ENCODE results near the gene GTF2IRD1. TPM values are rescaled to one million over a fixed set of nuclear protein-coding genes. Genes with fewer than 3 reads are reported as not detected.
"Not testable (repeated sequence)": the region's sequence is repeated elsewhere in the genome, so short reads cannot be mapped to it uniquely, and the experiment has no call there.

Gene GTF2IRD1
- total RNA-seq, 1 experiment from 2014 or later: 14.9 TPM

GRCh38 chr7:74507538-74508319 is 54.0 kb downstream of the GTF2IRD1 start:
- no peaks in the 10 kb centered on the region for H3K9me2 ChIP-seq (replicated peaks; ENCODE audit: low read length)
- no peak overlapping the region for H3K4me3 ChIP-seq (ENCODE audit: low read length)
- ChIA-PET CTCF (no interaction called here), POLR2A (ENCODE audit: unreplicated experiment) (no interaction called here)
- intact Hi-C loops (cut with micrococcal nuclease): no loop called here
- H3K9ac ChIP-seq (ENCODE audit: low read length): no peak overlapping the region
- no peak overlapping the region for H2AFZ ChIP-seq (ENCODE audit: low read length)
- no peaks in the 10 kb centered on the region for H3K27me3 ChIP-seq (ENCODE audit: low read length)
- H4K20me1 ChIP-seq (ENCODE audit: low read length): no peaks in the 10 kb centered on the region
- no peaks in the 10 kb centered on the region for H3K9me3 ChIP-seq (ENCODE audit: low read length)
- no peaks in the 10 kb centered on the region for H3K79me2 ChIP-seq (ENCODE audit: low read length)
- no TSS peak for BruUV-seq (replicated peaks)
- ATAC-seq: no peak
- no peak for DNase-seq
- H3F3A ChIP-seq (ENCODE audit: low read length, unreplicated experiment): no peaks in the 10 kb centered on the region
- no peak overlapping the region for H3K27ac ChIP-seq (ENCODE audit: low read length)
- no peaks in the 10 kb centered on the region for H3K4me1 ChIP-seq (ENCODE audit: insufficient read depth, low read length)
- no peak overlapping the region for H3K4me2 ChIP-seq (ENCODE audit: low read length)
- H3K36me3 ChIP-seq (ENCODE audit: low read depth, low read length): 0 out of 2 replicates have a peak, but pooled peaks cover 2% of the 10 kb centered on the region
- TF ChIP-seq EZH2phosphoT487 (IDR thresholded peaks at IDR 0.05; ENCODE audit: borderline replicate concordance, low read length): no peak
- TF ChIP-seq EZH2 (IDR thresholded peaks at IDR 0.05; ENCODE audit: low read length, unreplicated experiment): no peak
- TF ChIP-seq CTCF (conservative IDR thresholded peaks at IDR 0.05; ENCODE audit: low read depth, low read length): no peak

GRCh38 chr7:74509453-74509852 is 55.7 kb downstream of the GTF2IRD1 start:
- H3F3A ChIP-seq (ENCODE audit: low read length, unreplicated experiment); H3K4me1 ChIP-seq (ENCODE audit: insufficient read depth, low read length); H2AFZ ChIP-seq (ENCODE audit: low read length); POLR2A ChIA-PET (ENCODE audit: unreplicated experiment); DNase-seq; H3K27me3 ChIP-seq (ENCODE audit: low read length); H3K4me2 ChIP-seq (ENCODE audit: low read length); H3K9me3 ChIP-seq (ENCODE audit: low read length); CTCF ChIA-PET; H3K36me3 ChIP-seq (ENCODE audit: low read depth, low read length); H3K9ac ChIP-seq (ENCODE audit: low read length); H3K27ac ChIP-seq (ENCODE audit: low read length); H3K79me2 ChIP-seq (ENCODE audit: low read length); H3K9me2 ChIP-seq (replicated peaks; ENCODE audit: low read length); ATAC-seq; intact Hi-C loops (cut with micrococcal nuclease); BruUV-seq (replicated peaks); H4K20me1 ChIP-seq (ENCODE audit: low read length); H3K4me3 ChIP-seq (ENCODE audit: low read length): not testable (repeated sequence)

- Histone ChIP-seq H3K4me3 (ENCODE audit: low read length) (no peak overlapping the region), H3K27ac (ENCODE audit: low read length) (no peak overlapping the region), H4K20me1 (ENCODE audit: low read length) (no peaks in the 10 kb centered on the region), H3K9me2 (replicated peaks; ENCODE audit: low read length) (no peaks in the 10 kb centered on the region), H3K79me2 (ENCODE audit: low read length) (no peaks in the 10 kb centered on the region), H3K9me3 (ENCODE audit: low read length) (no peaks in the 10 kb centered on the region), H3K36me3 (ENCODE audit: low read depth, low read length) (0 out of 2 replicates have a peak, but pooled peaks cover 2% of the 10 kb centered on the region), H3K4me2 (ENCODE audit: low read length) (no peak overlapping the region), H3K9ac (ENCODE audit: low read length) (no peak overlapping the region), H3K27me3 (ENCODE audit: low read length) (no peaks in the 10 kb centered on the region), H3K4me1 (ENCODE audit: insufficient read depth, low read length) (no peaks in the 10 kb centered on the region), H2AFZ (ENCODE audit: low read length) (no peak overlapping the region), H3F3A (ENCODE audit: low read length, unreplicated experiment) (no peaks in the 10 kb centered on the region)
- intact Hi-C loops (cut with micrococcal nuclease): no loop called here
- DNase-seq: no peak
- no TSS peak for BruUV-seq (replicated peaks)
- CTCF ChIA-PET: no interaction called here
- ATAC-seq: no peak
- TF ChIP-seq EZH2phosphoT487 (IDR thresholded peaks at IDR 0.05; ENCODE audit: borderline replicate concordance, low read length): no peak
- TF ChIP-seq EZH2 (IDR thresholded peaks at IDR 0.05; ENCODE audit: low read length, unreplicated experiment): no peak
- no peak for TF ChIP-seq CTCF (conservative IDR thresholded peaks at IDR 0.05; ENCODE audit: low read depth, low read length)
- POLR2A ChIA-PET (ENCODE audit: unreplicated experiment): no interaction called here
Observed at GRCh38 chr7:74511345-74511744, 57.6 kb downstream of the GTF2IRD1 start.

All from PC-3 (cell line).